ENCODE results near the gene TBC1D20.

DNA sequence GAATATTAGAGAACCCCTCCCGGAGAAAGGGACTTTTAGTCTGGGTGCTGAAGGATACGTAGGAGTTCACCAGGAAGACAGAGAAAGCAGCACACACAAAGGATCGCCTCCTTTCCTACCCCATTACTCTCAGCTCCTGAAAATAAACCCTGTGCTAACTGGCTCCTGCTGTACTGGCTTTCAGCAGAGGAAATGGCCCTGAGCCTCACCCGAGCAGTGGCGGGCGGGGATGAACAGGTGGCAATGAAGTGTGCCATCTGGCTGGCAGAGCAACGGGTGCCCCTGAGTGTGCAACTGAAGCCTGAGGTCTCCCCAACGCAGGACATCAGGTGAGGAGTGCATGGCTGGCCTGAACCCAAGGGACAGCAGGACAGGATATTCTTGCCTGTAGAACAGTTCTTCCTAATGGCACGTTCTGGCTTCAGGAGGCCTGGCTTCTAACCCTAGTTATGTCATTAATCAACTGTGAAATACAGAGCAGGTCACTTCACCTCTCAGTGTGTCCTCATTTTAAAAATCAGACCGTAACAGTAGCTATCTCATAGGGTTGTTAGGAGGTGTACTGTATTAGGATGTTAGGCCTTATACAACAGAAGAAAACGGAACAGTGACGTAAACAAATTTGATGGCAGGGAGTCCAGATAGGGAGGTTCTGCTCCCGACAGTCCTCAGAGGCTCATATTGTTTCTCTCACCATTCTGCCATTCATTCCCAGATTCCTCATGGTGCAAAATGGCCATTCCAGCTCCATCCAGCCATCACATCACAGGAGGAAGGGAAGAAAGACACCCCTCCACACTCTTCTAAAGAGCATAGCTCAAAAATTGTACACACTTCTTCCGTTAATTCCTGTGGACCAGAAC lies 52.4 kb downstream of the TBC1D20 start:
- TF ChIP-seq CTCF (conservative IDR thresholded peaks at IDR 0.05), result no peak
- no peak for TF ChIP-seq EZH2 (IDR thresholded peaks at IDR 0.05; ENCODE audit: low read depth)
